ENCODE results near the gene KCNH2.
"Not testable (repeated sequence)": the region's sequence is repeated elsewhere in the genome, so short reads cannot be mapped to it uniquely, and the experiment has no call there.

KCNH2 gene

DNA sequence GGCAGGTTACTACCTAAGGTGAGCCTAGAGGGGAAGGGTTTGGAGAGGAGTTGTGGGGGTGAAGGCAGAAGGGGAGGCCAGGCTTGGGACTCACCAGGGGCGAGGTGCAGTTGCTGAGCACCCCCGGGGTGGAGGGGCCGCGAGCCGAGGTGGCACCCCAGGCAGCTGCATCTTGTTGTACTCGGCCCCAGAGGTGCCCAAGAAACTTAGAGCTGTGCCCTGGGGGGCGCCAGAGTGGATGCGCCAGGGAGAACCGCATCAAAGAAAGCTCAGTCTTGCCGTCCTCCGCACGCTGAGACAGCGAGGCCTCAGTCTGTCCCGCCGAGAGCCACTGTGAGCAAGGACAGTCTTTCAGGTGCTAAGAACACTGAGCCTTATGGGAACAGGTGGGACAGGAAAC, 38.8 kb upstream of the KCNH2 start:
- Histone ChIP-seq H3K36me3 (ENCODE audit: control insufficient read depth, insufficient read depth, low read length) (no peaks in the 10 kb centered on the region), H3K27me3 (ENCODE audit: control insufficient read depth, insufficient read depth, low read length) (peaks cover 23% of the 10 kb centered on the region), H3K4me3 (ENCODE audit: low read length) (no peak overlapping the region), H3K27ac (ENCODE audit: low read depth, low read length) (no peak overlapping the region), H3K4me1 (ENCODE audit: control insufficient read depth, insufficient read depth, low read length) (peaks cover 6% of the 10 kb centered on the region), H3K9ac (ENCODE audit: low read length) (no peak overlapping the region)

DNA sequence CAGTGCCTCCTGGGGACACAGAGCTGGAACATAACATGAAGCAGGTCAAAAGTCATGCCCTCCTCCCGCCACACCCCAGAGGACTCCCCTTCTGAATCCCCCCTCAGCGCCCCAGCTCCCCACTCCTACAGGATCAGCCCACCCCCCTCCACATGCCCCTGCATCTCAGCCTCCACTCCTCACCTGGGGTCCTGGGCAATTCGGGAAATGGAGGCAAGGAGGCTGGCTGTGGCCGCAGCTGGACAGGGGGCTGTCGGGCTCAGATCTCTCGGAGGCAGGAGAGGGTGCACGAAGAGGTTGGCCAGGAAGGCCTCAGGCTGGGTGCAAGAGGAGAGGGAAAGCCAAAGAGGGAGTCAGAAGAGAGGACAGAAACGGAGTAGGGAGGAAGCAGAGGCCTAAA, 38.4 kb upstream of the KCNH2 start:
- Histone ChIP-seq H3K4me1 (ENCODE audit: control insufficient read depth, insufficient read depth, low read length) (peaks cover 6% of the 10 kb centered on the region), H3K4me3 (ENCODE audit: low read length) (no peak overlapping the region), H3K27ac (ENCODE audit: low read depth, low read length) (no peak overlapping the region), H3K9ac (ENCODE audit: low read length) (no peak overlapping the region), H3K36me3 (ENCODE audit: control insufficient read depth, insufficient read depth, low read length) (no peaks in the 10 kb centered on the region), H3K27me3 (ENCODE audit: control insufficient read depth, insufficient read depth, low read length) (peaks cover 23% of the 10 kb centered on the region)

DNA sequence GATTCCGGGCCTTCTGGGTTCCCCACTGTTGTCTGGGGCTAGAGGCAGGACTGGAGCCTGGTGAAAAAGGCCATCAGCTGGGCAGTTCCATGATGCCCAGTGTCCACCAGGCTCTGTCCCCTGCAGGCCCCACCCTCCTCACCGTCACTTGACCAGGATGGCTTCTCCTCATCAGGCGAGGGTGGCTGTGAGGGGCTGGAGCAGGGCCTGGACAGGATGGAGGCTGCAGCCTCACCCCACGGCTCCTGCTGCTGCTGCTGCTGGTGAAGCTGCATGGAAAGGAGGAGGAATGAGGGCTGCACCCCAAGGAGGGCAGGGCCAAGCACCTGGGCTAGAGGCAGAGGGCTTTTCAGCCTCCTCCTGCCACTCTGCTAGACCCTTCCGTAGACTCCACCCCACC, 37.8 kb upstream of the KCNH2 start:
- H3K4me3 ChIP-seq (ENCODE audit: low read length): no peak overlapping the region
- peaks cover 23% of the 10 kb centered on the region for H3K27me3 ChIP-seq (ENCODE audit: control insufficient read depth, insufficient read depth, low read length)
- no peaks in the 10 kb centered on the region for H3K36me3 ChIP-seq (ENCODE audit: control insufficient read depth, insufficient read depth, low read length)
- H3K9ac ChIP-seq (ENCODE audit: low read length): no peak overlapping the region
- peaks cover 6% of the 10 kb centered on the region for H3K4me1 ChIP-seq (ENCODE audit: control insufficient read depth, insufficient read depth, low read length)
- no peak overlapping the region for H3K27ac ChIP-seq (ENCODE audit: low read depth, low read length)

- Histone ChIP-seq H3K4me1 (ENCODE audit: control insufficient read depth, insufficient read depth, low read length) (peaks cover 6% of the 10 kb centered on the region), H3K27ac (ENCODE audit: low read depth, low read length) (no peak overlapping the region), H3K27me3 (ENCODE audit: control insufficient read depth, insufficient read depth, low read length) (peaks cover 22% of the 10 kb centered on the region), H3K36me3 (ENCODE audit: control insufficient read depth, insufficient read depth, low read length) (no peaks in the 10 kb centered on the region), H3K4me3 (ENCODE audit: low read length) (no peak overlapping the region), H3K9ac (ENCODE audit: low read length) (no peak overlapping the region)
Measured at GRCh38 chr7:151014950-151015349, 36.8 kb upstream of the KCNH2 start.

DNA sequence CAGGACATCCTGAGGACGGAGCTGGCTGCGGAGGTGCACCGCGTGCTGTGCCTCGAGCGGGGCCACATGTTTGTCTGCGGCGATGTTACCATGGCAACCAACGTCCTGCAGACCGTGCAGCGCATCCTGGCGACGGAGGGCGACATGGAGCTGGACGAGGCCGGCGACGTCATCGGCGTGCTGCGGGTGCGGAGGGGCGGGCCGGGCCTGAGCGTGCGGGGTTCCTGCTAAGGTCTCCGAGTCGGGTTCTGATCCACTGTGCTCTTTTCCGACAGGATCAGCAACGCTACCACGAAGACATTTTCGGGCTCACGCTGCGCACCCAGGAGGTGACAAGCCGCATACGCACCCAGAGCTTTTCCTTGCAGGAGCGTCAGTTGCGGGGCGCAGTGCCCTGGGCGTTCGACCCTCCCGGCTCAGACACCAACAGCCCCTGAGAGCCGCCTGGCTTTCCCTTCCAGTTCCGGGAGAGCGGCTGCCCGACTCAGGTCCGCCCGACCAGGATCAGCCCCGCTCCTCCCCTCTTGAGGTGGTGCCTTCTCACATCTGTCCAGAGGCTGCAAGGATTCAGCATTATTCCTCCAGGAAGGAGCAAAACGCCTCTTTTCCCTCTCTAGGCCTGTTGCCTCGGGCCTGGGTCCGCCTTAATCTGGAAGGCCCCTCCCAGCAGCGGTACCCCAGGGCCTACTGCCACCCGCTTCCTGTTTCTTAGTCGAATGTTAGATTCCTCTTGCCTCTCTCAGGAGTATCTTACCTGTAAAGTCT, 35.8 kb upstream of the KCNH2 start:
- H3K9ac ChIP-seq (ENCODE audit: low read length): peak overlapping the region; percentile 34
- peak overlapping the region; percentile 57 for H3K4me3 ChIP-seq (ENCODE audit: low read length)
- no peaks in the 10 kb centered on the region for H3K36me3 ChIP-seq (ENCODE audit: control insufficient read depth, insufficient read depth, low read length)
- no peak overlapping the region for H3K27ac ChIP-seq (ENCODE audit: low read depth, low read length)
- H3K27me3 ChIP-seq (ENCODE audit: control insufficient read depth, insufficient read depth, low read length): peaks cover 21% of the 10 kb centered on the region
- peaks cover 6% of the 10 kb centered on the region for H3K4me1 ChIP-seq (ENCODE audit: control insufficient read depth, insufficient read depth, low read length)

- Histone ChIP-seq H3K4me3 (ENCODE audit: low read length) (no peak overlapping the region), H3K27ac (ENCODE audit: low read depth, low read length) (no peak overlapping the region), H3K27me3 (ENCODE audit: control insufficient read depth, insufficient read depth, low read length) (peaks cover 19% of the 10 kb centered on the region), H3K9ac (ENCODE audit: low read length) (no peak overlapping the region), H3K36me3 (ENCODE audit: control insufficient read depth, insufficient read depth, low read length) (no peaks in the 10 kb centered on the region), H3K4me1 (ENCODE audit: control insufficient read depth, insufficient read depth, low read length) (peaks cover 4% of the 10 kb centered on the region)
Measured at GRCh38 chr7:151013356-151013732, 35.2 kb upstream of the KCNH2 start.

DNA sequence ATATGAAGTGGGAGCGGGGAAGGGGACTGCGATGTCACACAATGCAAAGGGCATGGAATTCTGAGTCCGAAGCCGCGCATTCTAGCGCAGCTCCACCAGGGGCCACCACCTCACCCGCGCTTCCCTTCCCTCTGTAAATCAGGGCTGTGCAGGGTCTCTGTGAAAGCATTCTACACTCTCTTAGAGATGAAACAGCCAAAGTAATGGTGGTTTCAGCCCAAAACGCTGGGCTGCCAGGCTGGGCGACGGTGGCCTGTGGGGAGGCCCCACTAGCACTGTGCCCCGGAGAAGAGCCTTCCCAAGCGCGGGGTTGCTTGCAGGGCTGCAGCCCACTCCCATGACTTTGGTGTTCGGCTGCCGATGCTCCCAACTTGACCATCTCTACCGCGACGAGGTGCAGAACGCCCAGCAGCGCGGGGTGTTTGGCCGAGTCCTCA, 34.8 kb upstream of the KCNH2 start:
- peaks cover 2% of the 10 kb centered on the region for H3K4me1 ChIP-seq (ENCODE audit: control insufficient read depth, insufficient read depth, low read length)

DNA sequence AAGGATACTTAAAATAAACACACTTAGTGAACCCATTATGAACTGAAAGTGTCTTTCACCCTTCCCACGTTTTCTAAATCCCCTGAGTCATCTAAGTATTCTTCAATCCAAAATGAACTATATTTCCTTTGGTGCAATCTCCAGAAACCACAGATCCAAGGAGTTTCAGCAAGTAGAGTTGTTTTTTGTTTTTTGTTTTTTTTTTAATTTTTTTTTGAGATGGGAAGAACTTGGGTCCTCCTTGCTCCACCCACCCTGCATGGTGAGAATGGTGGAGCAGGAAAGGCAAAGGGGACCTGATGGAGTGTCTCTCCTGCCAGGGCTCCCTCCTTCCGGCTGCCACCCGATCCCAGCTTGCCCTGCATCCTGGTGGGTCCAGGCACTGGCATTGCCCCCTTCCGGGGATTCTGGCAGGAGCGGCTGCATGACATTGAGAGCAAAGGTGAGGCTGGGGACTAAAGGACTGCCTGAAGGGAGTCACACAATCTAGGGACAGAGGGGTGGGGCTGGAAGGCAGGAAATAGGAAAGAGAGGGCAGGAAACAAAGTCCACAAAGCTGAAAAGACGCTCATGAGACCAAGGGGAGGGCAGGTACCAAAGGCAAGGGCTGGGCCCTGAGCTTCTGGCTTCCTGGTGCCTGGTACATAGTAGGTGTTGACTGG, 34.0 kb upstream of the KCNH2 start:
- Histone ChIP-seq H3K4me1 (ENCODE audit: control insufficient read depth, insufficient read depth, low read length) (no peaks in the 10 kb centered on the region), H3K27me3 (ENCODE audit: control insufficient read depth, insufficient read depth, low read length) (peaks cover 9% of the 10 kb centered on the region), H3K4me3 (ENCODE audit: low read length) (no peak overlapping the region), H3K9ac (ENCODE audit: low read length) (no peak overlapping the region), H3K36me3 (ENCODE audit: control insufficient read depth, insufficient read depth, low read length) (no peaks in the 10 kb centered on the region), H3K27ac (ENCODE audit: low read depth, low read length) (no peak overlapping the region)

More for the DNA sequence above, 34.8 kb upstream of the KCNH2 start:
- Histone ChIP-seq H3K4me3 (ENCODE audit: low read length) (no peak overlapping the region), H3K36me3 (ENCODE audit: control insufficient read depth, insufficient read depth, low read length) (no peaks in the 10 kb centered on the region), H3K27me3 (ENCODE audit: control insufficient read depth, insufficient read depth, low read length) (peaks cover 16% of the 10 kb centered on the region), H3K9ac (ENCODE audit: low read length) (no peak overlapping the region), H3K27ac (ENCODE audit: low read depth, low read length) (no peak overlapping the region)

GRCh38 chr7:151011616-151012015, 33.5 kb upstream of the KCNH2 start:
- not testable (repeated sequence) for H3K9ac ChIP-seq (ENCODE audit: low read length); H3K27me3 ChIP-seq (ENCODE audit: control insufficient read depth, insufficient read depth, low read length); H3K27ac ChIP-seq (ENCODE audit: low read depth, low read length); H3K4me3 ChIP-seq (ENCODE audit: low read length); H3K4me1 ChIP-seq (ENCODE audit: control insufficient read depth, insufficient read depth, low read length); H3K36me3 ChIP-seq (ENCODE audit: control insufficient read depth, insufficient read depth, low read length)

DNA sequence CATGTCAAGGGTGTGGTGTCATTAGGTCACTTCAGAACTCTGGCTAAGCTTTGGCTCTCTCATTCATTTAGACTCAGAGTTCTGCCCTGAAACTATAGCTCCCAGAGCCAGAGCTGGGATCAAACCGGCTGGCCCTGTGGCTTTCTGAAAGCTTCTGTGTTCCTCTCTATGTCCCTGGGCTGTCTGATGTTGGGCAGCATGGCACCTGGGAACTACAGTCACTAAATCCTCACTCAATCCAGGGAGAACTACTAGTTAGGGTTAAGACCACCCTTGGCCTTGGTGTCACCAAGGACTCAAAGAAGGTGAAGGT, 32.9 kb upstream of the KCNH2 start:
- H3K4me3 ChIP-seq (ENCODE audit: low read length): no peak overlapping the region
- H3K9ac ChIP-seq (ENCODE audit: low read length): no peak overlapping the region
- H3K27ac ChIP-seq (ENCODE audit: low read depth, low read length): no peak overlapping the region
- peaks cover 7% of the 10 kb centered on the region for H3K27me3 ChIP-seq (ENCODE audit: control insufficient read depth, insufficient read depth, low read length)
- no peaks in the 10 kb centered on the region for H3K4me1 ChIP-seq (ENCODE audit: control insufficient read depth, insufficient read depth, low read length)
- no peaks in the 10 kb centered on the region for H3K36me3 ChIP-seq (ENCODE audit: control insufficient read depth, insufficient read depth, low read length)

GRCh38 chr7:151010307-151011096, 32.4 kb upstream of the KCNH2 start:
- no peak overlapping the region for H3K4me3 ChIP-seq (ENCODE audit: low read length)
- no peaks in the 10 kb centered on the region for H3K4me1 ChIP-seq (ENCODE audit: control insufficient read depth, insufficient read depth, low read length)
- H3K9ac ChIP-seq (ENCODE audit: low read length): no peak overlapping the region
- H3K36me3 ChIP-seq (ENCODE audit: control insufficient read depth, insufficient read depth, low read length): no peaks in the 10 kb centered on the region
- no peak overlapping the region for H3K27ac ChIP-seq (ENCODE audit: low read depth, low read length)
- H3K27me3 ChIP-seq (ENCODE audit: control insufficient read depth, insufficient read depth, low read length): peaks cover 7% of the 10 kb centered on the region

- Histone ChIP-seq H3K4me3 (ENCODE audit: low read length) (no peak overlapping the region), H3K9ac (ENCODE audit: low read length) (no peak overlapping the region), H3K4me1 (ENCODE audit: control insufficient read depth, insufficient read depth, low read length) (no peaks in the 10 kb centered on the region), H3K27me3 (ENCODE audit: control insufficient read depth, insufficient read depth, low read length) (peaks cover 7% of the 10 kb centered on the region), H3K36me3 (ENCODE audit: control insufficient read depth, insufficient read depth, low read length) (no peaks in the 10 kb centered on the region), H3K27ac (ENCODE audit: low read depth, low read length) (no peak overlapping the region)
Measured at GRCh38 chr7:151010037-151010306, 31.9 kb upstream of the KCNH2 start.
